ENCODE results near the gene NOL3.

Gene NOL3

DNA sequence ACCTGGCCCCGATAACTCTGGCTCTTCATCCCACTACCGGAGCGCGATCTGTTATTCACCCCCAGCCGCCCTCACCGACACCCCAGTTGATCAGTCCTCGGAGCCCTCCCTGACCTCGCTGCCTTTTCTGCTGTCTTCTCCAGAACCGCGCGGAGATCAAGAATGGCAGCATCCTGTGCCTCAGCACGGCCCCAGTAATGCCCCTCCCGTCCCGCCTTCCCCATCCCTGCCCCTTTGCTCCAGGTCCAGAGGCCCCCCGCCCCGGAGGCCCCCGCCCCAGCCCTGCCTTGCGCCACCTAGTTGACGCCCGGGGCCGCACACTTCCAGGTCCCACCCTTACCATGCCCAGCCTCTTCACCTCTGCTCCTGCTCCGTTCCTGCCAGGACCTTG, 29.5 kb downstream of the NOL3 start:
- no peak overlapping the region for H3K27ac ChIP-seq (replicated peaks)
- H3K27me3 ChIP-seq (ENCODE audit: insufficient read depth, poor library complexity, severe bottlenecking) = no peaks in the 10 kb centered on the region
- TF ChIP-seq GABPA (IDR thresholded peaks at IDR 0.05; ENCODE audit: low read depth) (no peak), POLR2AphosphoS5 (IDR thresholded peaks at IDR 0.05; ENCODE audit: low read depth) (no peak), SPI1 (IDR thresholded peaks at IDR 0.05; ENCODE audit: borderline replicate concordance, low read depth) (no peak)
- TF ChIP-seq, protein P1, sequence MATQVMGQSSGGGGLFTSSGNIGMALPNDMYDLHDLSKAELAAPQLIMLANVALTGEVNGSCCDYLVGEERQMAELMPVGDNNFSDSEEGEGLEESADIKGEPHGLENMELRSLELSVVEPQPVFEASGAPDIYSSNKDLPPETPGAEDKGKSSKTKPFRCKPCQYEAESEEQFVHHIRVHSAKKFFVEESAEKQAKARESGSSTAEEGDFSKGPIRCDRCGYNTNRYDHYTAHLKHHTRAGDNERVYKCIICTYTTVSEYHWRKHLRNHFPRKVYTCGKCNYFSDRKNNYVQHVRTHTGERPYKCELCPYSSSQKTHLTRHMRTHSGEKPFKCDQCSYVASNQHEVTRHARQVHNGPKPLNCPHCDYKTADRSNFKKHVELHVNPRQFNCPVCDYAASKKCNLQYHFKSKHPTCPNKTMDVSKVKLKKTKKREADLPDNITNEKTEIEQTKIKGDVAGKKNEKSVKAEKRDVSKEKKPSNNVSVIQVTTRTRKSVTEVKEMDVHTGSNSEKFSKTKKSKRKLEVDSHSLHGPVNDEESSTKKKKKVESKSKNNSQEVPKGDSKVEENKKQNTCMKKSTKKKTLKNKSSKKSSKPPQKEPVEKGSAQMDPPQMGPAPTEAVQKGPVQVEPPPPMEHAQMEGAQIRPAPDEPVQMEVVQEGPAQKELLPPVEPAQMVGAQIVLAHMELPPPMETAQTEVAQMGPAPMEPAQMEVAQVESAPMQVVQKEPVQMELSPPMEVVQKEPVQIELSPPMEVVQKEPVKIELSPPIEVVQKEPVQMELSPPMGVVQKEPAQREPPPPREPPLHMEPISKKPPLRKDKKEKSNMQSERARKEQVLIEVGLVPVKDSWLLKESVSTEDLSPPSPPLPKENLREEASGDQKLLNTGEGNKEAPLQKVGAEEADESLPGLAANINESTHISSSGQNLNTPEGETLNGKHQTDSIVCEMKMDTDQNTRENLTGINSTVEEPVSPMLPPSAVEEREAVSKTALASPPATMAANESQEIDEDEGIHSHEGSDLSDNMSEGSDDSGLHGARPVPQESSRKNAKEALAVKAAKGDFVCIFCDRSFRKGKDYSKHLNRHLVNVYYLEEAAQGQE (IDR thresholded peaks at IDR 0.05; ENCODE audit: insufficient replicate concordance, low read depth) = no peak
- TF ChIP-seq, protein P2, sequence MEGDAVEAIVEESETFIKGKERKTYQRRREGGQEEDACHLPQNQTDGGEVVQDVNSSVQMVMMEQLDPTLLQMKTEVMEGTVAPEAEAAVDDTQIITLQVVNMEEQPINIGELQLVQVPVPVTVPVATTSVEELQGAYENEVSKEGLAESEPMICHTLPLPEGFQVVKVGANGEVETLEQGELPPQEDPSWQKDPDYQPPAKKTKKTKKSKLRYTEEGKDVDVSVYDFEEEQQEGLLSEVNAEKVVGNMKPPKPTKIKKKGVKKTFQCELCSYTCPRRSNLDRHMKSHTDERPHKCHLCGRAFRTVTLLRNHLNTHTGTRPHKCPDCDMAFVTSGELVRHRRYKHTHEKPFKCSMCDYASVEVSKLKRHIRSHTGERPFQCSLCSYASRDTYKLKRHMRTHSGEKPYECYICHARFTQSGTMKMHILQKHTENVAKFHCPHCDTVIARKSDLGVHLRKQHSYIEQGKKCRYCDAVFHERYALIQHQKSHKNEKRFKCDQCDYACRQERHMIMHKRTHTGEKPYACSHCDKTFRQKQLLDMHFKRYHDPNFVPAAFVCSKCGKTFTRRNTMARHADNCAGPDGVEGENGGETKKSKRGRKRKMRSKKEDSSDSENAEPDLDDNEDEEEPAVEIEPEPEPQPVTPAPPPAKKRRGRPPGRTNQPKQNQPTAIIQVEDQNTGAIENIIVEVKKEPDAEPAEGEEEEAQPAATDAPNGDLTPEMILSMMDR (IDR thresholded peaks at IDR 0.05; ENCODE audit: insufficient read depth, low read length) = no peak
- DNase-seq (ENCODE audit: low read depth in 1 of 2, low spot score in 1 of 2) = no peak
- no peak overlapping the region for H3K4me3 ChIP-seq (replicated peaks; ENCODE audit: insufficient read depth, low read length)

DNA sequence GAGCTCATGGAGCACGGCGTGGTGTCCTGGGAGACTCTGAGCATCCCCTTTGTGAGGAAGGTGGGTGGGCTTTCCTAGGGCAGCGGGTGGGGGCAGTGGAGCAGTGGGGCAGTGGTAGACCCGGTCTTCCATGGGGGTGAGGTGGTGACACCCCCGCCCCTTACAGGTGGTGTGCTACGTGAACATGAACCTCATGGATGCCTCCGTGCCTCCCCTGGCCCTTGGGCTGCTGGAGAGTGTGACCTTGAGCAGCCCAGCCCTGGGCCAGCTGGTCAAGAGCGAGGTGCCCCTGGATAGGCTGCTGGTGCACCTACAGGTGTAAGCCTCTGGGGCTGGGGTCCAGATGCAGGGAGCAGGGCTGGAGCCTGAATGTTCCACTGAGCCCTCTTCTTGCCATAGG, 30.2 kb downstream of the NOL3 start:
- no peak overlapping the region for H3K27ac ChIP-seq (replicated peaks)
- DNase-seq (ENCODE audit: low read depth in 1 of 2, low spot score in 1 of 2) = no peak
- H3K4me3 ChIP-seq (replicated peaks; ENCODE audit: insufficient read depth, low read length) = no peak overlapping the region
- TF ChIP-seq POLR2AphosphoS5 (IDR thresholded peaks at IDR 0.05; ENCODE audit: low read depth) (no peak), SPI1 (IDR thresholded peaks at IDR 0.05; ENCODE audit: borderline replicate concordance, low read depth) (no peak), GABPA (IDR thresholded peaks at IDR 0.05; ENCODE audit: low read depth) (no peak)
- TF ChIP-seq, protein P2 (IDR thresholded peaks at IDR 0.05; ENCODE audit: insufficient read depth, low read length) = no peak
- TF ChIP-seq, protein P1 (IDR thresholded peaks at IDR 0.05; ENCODE audit: insufficient replicate concordance, low read depth) = no peak
- H3K27me3 ChIP-seq (ENCODE audit: insufficient read depth, poor library complexity, severe bottlenecking) = no peaks in the 10 kb centered on the region

DNA sequence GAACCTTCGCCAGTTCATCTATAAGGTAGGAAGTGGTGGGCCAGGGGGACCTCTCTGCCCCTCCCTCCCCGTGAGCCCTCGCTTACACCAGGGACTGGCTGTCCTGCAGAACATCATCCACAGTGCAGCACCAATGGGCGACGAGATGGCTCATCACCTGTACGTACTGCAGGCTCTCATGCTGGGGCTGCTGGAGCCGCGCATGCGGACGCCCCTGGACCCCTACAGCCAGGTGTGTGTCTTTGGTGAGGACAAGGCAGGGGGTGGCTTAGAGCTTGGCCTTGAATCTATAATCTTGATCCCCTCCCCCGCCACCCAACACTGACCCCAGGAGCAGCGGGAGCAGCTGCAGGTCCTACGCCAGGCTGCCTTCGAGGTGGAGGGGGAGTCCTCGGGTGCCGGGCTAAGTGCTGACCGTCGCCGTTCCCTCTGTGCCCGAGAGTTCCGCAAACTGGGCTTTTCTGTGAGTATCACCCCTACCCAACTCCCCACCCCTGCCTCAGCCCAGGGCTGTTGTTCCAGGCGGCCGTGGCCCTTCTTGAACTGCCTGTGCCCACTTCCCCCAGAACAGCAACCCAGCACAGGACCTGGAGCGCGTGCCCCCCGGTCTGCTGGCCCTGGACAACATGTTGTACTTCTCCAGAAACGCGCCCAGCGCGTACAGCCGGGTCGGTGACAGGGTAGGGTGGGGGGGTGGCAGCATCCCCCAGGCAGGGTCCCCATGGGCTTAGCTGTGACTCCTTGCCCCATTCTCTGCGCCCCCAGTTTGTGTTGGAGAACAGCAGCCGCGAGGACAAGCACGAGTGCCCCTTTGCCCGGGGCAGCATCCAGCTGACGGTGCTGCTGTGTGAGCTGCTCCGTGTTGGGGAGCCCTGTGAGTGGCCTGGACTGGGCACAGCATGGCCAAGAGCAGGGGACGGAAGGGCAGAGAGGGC, 31.3 kb downstream of the NOL3 start:
- TF ChIP-seq SPI1 (IDR thresholded peaks at IDR 0.05; ENCODE audit: borderline replicate concordance, low read depth) (no peak), POLR2AphosphoS5 (IDR thresholded peaks at IDR 0.05; ENCODE audit: low read depth) (no peak), GABPA (IDR thresholded peaks at IDR 0.05; ENCODE audit: low read depth) (no peak)
- TF ChIP-seq, protein P2 (IDR thresholded peaks at IDR 0.05; ENCODE audit: insufficient read depth, low read length) = no peak
- TF ChIP-seq, protein P1 (IDR thresholded peaks at IDR 0.05; ENCODE audit: insufficient replicate concordance, low read depth) = no peak
- Histone ChIP-seq H3K27ac (replicated peaks) (no peak overlapping the region), H3K4me3 (replicated peaks; ENCODE audit: insufficient read depth, low read length) (no peak overlapping the region), H3K27me3 (ENCODE audit: insufficient read depth, poor library complexity, severe bottlenecking) (no peaks in the 10 kb centered on the region)
- DNase-seq (ENCODE audit: low read depth in 1 of 2, low spot score in 1 of 2) = no peak
